Activated CD4-positive, CD25-positive, alpha-beta regulatory T cell treated with anti-CD3 and anti-CD28 coated beads, Interleukin-2, amount 50 U/mL, for 16 hours (primary cell): ENCODE measurements around the gene UBE2QL1.

Experiments
- DNase-seq: peaks from one replicate; pipeline ENCODE4 v3.0.0-alpha.2; 2020; ENCODE audit warnings: low read depth, low spot score

Gene UBE2QL1, protein sequence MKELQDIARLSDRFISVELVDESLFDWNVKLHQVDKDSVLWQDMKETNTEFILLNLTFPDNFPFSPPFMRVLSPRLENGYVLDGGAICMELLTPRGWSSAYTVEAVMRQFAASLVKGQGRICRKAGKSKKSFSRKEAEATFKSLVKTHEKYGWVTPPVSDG

DNA sequence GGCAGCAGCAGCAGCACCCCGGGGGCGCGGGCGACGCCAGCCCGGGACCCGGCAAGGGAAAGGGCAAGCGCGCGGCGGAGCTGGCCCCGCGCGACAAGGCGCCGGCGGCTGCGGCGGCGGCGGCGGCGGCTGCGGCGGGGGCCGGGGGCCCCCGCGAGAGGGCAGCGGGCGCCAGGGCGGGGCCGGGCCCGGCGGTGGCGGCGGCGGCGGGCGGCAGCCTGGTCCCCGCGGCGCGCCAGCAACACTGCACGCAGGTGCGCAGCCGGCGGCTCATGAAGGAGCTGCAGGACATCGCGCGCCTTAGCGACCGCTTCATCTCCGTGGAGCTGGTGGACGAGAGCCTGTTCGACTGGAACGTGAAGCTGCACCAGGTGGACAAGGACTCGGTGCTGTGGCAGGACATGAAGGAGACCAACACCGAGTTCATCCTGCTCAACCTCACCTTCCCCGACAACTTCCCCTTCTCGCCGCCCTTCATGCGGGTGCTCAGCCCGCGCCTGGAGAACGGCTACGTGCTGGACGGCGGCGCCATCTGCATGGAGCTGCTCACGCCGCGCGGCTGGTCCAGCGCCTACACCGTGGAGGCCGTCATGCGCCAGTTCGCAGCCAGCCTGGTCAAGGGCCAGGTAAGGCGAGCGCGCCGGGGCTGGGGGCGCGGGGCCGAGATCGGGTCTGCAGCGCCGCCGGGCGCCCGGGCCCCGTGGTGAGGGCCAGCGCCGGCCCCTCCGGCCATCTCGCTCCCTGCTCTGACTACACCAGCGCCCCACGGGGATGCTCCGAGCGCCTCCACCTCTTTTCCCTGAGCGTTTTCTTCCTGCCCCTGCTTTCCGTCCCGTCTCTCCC is at the start of gene UBE2QL1:
Gene UBE2QL1 (plus strand): TSS at position 238 of the 843 bp plus-strand sequence. CDS start 35 bp downstream, at position 273.
- no peak for DNase-seq

DNA sequence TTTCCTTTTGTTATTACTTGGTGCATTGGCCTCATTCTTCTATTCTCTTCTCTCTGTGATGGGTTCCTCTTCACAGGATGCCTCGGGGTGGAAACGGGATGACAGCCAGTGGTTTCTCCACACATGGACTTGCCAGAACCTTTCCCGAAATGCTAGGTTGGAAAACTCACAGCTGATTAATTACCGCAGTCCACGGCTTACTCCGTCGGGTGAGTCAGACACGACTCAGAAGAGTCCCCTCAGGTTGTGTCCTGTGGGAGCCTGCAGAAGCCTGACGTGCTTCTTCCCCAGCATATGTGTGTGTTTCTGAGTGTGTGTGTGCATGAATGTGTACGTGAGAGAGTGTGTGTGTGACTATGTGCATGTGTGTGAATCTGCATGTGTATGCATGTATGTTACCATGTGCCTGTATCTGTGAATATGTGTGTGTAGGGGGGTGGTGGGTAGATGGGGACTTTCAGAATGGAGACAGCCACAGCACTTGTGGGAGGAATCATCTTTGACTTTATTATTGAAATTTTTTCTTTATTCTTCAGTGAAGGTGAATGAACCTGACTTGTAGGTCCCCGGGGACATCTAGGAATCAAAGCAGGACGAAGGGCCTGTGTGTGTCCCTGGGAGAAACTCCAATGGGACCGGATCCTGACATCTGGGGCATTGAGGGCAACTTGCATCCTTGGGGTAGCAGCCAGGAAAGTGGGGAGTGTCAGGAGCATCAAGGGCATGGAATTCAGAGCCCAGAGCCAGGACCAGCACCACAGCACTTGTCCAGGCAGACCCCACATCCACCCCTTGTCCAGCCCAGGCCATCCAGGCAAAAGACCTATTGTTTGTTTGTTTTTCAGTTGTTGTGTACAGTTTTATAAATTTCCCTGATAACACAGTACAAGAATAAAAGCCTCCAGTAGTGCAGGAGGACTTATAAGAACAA is 48.4 kb upstream of the UBE2QL1 start:
- no peak for DNase-seq

DNA sequence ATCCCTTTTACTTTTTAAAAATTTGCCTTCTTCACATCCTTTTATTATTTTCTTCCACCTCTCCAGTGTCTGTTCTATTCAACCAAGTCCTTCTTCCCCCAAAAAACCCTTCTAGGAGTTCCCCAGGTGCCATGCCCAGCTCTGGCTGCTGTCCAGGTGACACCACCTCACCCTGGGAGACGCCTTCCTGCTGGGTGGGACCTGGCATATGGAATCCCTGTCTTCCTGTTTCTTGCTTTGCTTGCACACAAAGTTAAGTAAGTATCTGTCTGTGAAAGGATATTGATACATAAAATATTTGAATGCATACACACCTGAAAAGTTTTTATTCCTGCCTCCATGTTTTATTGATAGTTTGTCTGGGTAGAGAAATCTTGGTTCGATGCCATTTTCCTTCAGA is 47.2 kb upstream of the UBE2QL1 start:
- DNase-seq = no peak

DNA sequence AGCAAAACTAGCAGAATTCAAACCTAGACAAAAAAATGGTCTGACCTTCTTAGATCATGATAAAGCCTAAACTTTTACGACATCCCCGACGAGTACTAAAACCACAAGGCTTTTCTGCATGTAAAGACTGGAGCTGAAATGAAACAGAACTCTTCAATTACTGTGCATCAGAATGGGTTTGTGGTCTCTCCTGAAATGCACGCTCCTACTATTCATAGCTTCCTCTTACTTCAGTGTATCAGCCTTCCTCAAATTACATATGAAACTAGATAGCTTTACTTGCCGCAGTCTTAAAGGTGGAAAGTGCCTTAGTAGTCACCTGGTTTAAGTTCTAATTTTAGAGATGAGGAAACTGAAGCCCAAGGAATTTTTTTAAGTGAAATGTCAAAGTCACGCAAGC is 45.7 kb upstream of the UBE2QL1 start:
- no peak for DNase-seq

DNA sequence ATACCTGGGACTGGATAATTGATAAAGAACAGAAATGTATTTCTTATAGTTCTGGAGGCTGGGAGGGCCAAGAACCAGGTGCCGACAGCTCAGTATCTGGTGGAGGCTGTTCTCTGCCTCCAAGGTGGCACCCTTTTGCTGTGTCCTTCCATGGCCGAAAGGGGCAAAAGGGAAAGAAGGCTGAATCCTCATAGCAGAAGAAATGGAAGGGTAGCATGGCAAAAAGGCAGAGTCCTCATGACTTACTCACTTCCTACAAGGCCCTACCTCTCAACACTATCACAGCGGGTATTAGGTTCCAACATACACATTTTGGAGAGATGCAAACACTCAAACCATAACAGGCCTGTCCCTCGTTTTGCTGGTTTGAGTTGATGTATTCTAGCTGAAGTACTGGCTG is 45.2 kb upstream of the UBE2QL1 start:
- DNase-seq = no peak

DNA sequence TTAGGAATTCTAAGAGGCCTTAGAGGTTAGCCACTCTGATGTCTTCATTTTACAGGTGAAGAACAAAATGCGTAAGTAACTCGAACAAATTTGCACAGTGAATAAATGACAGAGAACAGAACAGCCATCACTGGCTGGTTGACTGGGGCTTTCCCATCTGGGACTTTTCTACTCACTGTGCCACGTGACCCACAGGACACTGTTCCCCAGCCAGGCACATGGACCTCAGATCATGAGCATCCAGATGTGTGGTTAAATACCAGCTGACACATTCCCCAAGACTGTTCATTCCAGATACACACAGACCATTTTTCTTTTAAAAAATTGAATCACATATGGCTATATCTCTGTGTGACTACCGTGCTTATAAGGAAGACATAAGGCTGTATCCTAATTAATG is 44.5 kb upstream of the UBE2QL1 start:
- no peak for DNase-seq

DNA sequence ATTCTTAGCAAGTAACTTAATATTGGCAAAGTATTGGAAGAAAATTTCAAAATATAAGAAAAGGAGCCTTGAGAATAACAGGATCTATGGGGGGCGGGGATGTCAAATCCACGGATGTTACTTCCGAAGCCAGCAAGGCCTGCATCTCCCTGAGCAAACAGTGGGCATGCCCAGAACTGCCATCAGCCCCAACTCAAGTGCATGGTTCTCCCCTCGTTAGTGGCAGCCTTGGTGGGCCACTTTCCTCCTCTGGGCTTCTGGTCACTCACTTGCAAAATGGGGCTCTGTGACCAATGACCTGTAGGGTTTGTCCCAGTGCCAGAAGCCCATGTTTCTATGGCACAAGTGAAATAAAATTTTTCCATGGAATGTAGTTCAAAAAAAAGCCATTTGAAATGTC is 43.1 kb upstream of the UBE2QL1 start:
- DNase-seq = no peak

DNA sequence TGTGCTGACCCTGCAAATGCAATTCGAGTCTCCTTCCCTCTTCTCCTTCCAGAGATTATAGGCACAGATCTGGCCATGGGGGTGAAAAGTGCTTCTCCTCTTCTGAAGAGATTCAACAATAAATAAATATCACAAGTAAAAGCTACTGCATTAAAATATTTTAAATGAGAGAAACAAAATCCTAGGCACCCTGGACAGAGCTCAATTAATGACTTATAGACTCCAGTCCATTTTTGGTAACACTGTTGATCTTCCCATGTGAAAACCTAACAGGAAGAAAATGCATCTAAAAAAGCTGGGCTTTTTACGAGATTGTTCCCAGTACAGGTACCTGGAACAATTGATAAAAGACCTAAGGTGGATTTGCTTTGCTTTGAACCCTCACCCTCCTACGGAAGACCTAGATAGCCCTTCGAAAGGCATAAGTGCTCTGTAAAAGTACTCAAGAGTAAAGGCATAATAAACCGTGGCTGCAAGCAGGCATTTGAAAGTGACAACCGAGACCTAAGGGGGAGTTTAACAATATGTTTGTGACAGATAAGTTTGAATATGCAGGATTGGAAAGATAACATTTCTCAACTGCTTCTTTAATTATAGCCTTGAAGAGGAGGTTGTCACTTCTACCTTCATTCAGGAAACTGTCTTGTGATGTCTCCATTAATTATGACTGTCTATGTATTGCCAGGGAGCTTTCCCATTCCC is 41.0 kb upstream of the UBE2QL1 start:
- DNase-seq = no peak

DNA sequence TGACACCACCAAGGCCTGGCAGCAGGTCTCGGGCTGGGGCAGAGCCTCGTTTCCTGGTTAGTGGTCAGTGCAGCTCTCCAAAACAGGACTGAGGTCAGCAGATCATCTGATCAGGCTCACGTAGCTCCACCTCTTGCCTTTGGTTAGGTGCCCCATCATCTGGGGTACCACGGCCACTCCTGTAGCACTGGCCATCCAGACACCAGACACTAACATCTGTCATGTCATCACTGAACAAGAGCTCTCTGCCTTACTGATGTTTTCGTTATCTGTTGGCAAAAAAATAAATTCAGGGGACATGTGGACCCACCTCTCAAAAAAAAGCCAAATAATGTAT is 40.4 kb upstream of the UBE2QL1 start:
- DNase-seq = no peak

DNA sequence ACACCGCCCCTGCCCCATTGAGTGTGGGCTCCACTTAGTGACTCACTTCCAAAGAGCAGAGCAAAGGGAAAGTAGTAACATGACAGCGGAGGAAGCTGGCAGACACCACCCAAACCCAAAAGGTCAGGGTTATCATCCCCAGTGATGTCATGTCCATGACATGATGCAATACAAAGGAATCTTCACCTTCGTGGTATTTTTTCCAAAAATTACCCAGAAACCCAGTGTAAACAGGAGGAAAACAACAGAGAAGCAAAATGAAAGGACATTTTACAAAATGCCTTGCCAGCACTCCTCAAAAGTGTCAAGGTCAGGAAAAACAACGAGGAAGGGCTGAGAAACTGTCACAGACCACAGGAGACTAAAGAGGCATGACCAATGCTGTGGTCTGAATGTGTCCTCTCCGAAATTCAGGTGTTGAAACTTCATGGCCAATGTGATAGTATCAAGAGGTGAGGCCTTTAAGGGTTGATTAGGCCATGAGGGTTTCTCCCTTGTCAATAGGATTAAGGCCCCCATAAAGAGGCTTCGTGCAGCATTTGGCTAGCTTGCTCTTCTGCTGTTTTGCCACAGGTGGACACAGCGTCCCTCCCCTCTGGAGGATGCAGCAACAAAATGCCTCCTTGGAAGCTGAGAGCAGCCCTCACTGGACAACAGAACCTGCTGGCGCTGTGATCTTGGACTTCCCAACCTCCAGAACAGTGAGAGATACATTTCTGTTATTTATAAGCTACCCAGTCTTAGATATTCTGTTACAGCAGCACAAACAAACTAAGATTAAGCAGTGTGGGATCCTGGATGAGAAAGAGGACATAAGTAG is 39.8 kb upstream of the UBE2QL1 start:
- DNase-seq = no peak

DNA sequence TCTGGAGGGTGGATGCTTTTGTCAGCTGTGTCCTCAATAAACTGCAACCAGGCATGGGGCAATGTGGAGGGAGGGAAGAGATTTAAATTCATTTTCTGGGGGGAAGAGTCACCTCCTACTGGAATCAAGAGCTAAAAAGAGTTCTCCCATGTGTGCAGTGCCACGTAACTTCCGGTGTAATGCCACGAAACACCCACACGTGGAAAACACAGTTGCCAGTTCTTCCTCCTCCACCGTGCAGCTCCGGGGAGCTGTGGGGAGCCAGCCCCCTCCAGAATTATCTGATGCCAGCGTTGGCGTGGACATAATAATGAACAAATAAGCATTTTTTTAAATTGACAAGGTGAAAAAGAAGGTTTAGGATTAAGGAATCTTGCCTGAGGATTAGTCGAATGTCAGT is 38.2 kb upstream of the UBE2QL1 start:
- DNase-seq = no peak

DNA sequence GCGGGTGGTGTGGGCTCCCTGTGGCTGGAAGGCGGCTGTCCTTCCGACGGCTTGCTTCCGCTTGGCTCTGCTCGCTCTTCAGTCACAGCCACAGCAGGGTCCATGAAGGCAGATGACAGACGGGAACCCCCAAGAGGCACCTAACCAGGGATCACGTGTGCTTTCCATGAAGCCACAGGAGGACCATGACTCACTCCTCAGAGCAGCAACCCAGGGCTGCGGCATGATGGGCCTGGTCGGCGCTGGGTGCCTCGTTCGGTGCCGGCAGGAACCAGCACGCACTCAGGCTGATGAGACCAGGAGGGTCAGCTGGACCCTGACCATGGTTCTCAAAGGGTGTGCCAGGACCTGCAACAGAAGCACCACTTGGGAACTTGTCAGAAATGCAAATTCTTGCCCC is 37.5 kb upstream of the UBE2QL1 start:
- no peak for DNase-seq

DNA sequence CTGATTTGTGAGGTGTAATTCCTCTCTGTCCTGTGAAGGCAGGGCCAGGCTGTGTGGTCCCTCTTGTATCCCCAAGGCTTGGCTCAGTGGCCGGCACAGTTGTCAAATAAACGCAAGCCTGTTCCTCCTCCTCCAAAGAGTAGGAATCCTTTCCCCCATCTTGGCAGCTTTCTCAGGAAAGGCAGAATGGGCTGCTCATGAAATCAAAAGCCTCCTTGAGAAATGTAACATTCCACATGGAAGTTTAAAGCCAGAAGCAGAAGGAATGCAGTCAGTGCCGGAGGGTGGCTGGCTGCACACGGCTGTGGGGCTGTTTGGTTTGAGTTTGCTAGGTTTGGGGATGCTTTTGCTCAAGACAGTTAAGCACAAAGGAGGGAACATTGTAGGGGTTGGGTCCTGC is 35.8 kb upstream of the UBE2QL1 start:
- no peak for DNase-seq

DNA sequence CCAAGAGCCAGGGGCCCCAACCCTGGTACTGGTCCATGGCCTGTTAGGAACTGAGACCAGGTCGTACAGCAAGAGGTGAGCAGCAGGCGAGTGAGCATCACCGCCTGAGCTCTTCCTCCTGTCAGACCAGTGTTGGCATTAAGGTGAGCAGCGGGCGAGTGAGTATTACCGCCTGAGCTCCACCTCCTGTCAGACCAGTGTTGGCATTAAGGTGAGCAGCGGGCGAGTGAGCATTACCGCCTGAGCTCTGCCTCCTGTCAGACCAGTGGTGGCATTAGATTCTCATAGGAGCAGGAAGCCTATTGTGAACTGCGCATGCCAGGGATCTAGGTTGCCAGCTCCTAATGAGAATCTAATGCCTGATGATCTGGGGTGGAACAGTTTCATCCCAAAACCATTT is 31.0 kb upstream of the UBE2QL1 start:
- DNase-seq = no peak

DNA sequence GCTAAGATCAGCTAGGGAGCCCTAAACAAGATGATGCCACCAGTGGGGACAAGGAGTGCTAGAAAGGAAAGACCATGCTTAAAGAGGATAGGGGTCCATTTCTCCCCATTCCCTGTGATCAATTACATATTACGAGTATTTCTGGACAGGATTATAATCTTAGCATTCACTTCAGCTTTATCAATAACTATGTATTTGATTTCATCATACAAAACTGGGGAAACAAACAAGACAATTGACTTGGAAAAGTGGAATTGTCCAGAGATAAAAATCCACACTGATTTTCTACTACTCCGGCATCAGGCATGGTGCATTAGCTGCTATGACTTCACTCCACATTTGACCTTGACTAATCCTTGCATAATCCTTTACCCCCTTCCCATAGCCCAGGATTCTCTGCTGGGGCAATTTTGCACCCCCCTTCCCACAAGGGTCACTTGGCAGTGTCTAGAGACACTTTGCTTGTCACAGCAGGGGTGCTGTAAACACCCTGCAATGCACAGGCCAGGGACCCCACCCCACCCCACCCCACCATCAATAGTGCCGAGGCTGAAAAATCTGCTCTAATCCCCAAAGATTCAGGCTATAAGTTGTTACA is 29.9 kb upstream of the UBE2QL1 start:
- DNase-seq = no peak

DNA sequence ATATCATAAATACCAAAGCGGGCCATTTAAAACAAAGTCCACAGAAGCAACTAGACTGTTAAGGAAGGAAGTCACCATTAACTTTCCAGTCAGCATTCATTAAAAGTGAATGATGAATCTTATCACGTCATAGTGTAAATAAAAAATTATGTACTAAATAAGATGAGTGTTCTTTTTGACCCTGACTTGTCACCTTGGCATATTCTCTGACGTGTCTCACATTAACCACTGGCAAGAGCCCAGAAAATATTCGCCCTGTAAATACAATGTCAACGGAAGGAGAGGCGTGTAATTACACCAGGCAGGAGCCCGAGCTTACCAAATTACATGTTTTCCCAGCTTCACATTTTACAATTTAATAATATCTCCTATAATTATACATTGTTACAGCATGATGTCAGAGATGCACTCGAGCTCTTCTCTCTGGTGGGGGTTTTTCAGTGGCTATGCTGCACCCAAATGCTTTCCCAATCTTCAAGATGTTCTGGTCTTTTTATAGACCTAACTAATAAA is 29.3 kb upstream of the UBE2QL1 start:
- no peak for DNase-seq

DNA sequence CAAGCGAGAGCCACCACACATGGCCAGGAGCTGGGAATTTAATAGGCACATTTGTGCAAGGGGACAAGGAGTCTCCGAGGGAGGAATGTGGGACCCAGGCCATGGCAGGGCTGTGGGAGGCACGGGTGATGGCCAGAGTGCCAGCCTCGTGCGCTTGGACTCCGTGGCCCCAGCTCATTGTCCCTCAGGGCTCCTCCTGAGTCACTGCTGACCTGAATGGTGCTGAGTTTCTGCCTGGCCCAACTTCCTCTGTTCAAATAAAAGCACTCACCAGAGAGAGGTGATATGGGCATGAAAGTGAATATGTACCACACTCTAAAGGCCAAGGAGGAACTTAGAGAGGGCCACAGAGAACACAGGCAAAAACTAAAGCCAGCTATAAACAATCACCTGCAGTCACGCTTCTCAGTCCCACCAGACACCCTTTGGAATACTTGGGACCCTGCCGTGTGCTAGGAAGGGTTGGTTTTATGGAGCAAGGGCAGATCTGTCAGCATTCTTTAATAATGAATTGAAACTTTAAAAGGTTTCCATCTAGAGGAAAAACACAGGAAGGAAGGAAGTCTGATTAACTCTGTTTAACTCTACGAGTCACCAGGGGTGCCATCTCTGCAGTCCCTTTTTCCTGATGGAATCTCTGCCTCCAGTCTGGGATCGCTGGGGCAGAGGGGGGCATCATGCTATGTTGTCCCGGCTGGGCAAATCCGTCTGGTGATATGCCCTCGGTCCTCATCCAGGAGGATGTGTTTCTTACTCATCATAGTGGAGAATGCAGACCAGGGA is 25.1 kb upstream of the UBE2QL1 start:
- no peak for DNase-seq

DNA sequence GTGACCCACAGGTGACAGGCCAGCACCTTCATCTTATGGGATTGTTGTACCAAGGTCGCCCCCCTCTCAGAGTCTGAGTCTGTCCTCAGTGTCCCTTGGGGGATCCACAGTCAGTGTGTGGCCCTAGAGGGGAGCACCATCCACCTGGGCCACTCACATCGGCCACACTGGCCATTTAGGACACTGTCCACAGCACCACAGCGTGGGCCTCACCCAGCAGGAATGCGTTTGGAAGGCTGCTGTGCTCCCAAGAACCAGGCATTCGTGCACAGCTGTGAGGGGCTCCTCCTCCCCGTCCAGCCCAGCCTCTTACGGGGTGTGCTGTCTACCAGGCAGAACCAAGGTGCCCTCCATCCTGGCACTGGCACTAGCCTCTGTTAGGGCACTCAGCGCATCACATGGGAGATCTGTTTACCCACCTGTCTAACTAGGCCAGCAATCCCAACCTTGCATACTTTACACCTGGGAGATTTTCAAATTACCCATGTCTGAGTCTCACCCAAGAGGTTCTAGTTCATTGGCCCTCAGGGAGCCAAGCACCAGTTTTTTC is 24.5 kb upstream of the UBE2QL1 start:
- DNase-seq = no peak

DNA sequence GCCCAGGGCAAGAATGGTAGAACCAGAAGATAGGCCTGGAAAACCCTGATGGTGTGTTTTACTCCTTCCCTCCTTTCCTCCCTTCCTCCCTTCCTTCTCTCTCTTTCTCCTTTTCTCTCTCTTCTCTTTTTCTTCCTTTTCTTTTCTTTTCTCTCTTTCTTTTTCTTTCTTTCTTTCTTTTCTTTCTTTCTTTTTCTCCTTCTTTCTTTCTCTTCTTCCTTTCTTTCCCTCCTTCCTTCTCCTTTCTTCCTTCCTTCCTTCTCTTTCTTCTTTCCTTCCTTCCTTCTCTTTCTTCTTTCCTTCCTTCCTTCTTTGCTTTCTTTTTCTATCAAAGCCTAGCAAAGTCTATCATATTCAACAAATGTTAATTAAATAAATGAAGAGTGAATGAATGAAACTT is 24.0 kb upstream of the UBE2QL1 start:
- no peak for DNase-seq
